Body of pancreas (tissue), 4 donors: Measurements from ENCODE around the gene VPS45. TPM values are rescaled to one million over a fixed set of nuclear protein-coding genes. Genes with fewer than 3 reads are reported as not detected.

Source experiments
- ATAC-seq: fragments of 150-250 bp; one replicate; pipeline ENCODE4 v1.9.1; 2016
- DNase-seq, 4 donors: peaks; one replicate each; pipeline ENCODE4 v3.0.0-alpha.2; 2019
- H3K27ac ChIP-seq, 4 donors: fragments of 200-600 bp; sonication (generic); 1 replicate in 3 of 4; 2 replicates in 1 of 4; pipeline versions ENCODE4 v1.5.1 to v1.6.1; 2016 to 2019; ENCODE audit warnings: mild to moderate bottlenecking in 1 of 4, mixed read lengths in 1 of 4, moderate library complexity in 1 of 4
- H3K27me3 ChIP-seq, 2 donors: fragments of 200-600 bp; sonication (generic); one replicate each; pipeline ENCODE4 v1.6.0; 2016; ENCODE audit warnings: mild to moderate bottlenecking in 1 of 2
- H3K36me3 ChIP-seq, 2 donors: fragments of 200-600 bp; sonication (generic); replicated peaks in 1 of 2; 2 replicates each; pipeline ENCODE4 v1.5.1; 2016; ENCODE audit warnings: low read depth in 2 of 2; ENCODE audit not compliant: insufficient read depth in 1 of 2
- H3K4me1 ChIP-seq: fragments of 200-600 bp; sonication (generic); one replicate; pipeline ENCODE4 v1.6.0; 2016
- H3K4me3 ChIP-seq, 2 donors: fragments of 200-600 bp; sonication (generic); 1 replicate in 1 of 2; 2 replicates in 1 of 2; pipeline ENCODE4 v1.5.1; 2016 to 2019
- H3K9me3 ChIP-seq, 3 donors: fragments of 200-600 bp; sonication (generic); 1 replicate in 2 of 3; 2 replicates in 1 of 3; pipeline ENCODE4 v1.5.1; 2016
- CTCF ChIP-seq, 7 experiments: fragments of 450-650 bp in 4 of 7; fragments of 200-600 bp in 3 of 7; sonication (generic) in 3 of 7; IDR thresholded peaks; one replicate each; pipeline ENCODE4 v1.5.1; 2016 to 2019; ENCODE audit warnings: antibody characterized with exemption in 7 of 7
- POLR2A ChIP-seq, 3 donors: fragments of 450-650 bp; IDR thresholded peaks; one replicate each; pipeline ENCODE4 v1.6.1; 2016; ENCODE audit warnings: antibody characterized with exemption in 3 of 3, mild to moderate bottlenecking in 2 of 3
- WGBS, 2 donors: methylation state at CpG; one replicate each; pipeline ENCODE4 v1.1.5; 2017; 5-methylcytosine and 5-hydroxymethylcytosine counted together
- intact Hi-C: fragments of 100-400 bp; cut with DNase I; formaldehyde crosslinking; loops from one replicate; pipeline ENCODE4 v1.15.1; 2023
- total RNA-seq, 2 donors: library from RNA; depleted of rRNA; stranded (reverse); fragments of >200 nt; gene quantifications; one replicate each; pipeline ENCODE4 v1.1.0, GENCODE V29; 2016

The VPS45 gene
- total RNA-seq, 2 donors from 2014 or later = 30.9 to 34.3 TPM

DNA sequence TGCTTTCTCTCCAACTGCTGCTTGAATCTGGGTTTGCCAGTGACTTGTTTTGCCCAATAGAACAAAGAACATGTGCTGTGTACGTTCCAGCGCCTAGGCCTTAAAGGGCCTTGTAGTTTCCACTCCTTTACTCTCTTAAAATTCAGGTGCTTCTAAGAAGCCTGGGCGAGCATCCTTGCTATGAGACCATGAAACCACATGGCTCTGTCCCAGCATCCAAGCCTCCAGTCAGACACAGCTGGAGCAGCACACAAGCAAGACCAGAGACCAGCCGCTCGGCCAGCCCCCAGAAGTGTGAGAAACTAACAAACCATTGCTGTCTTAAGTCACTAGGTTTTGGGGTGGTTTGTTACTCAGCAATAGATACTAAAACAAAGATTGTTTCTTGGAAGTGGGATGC is 97.2 kb downstream of the VPS45 start:
- no peak for TF ChIP-seq CTCF (IDR thresholded peaks at IDR 0.05)
- TF ChIP-seq POLR2A (IDR thresholded peaks at IDR 0.05) = no peak
- ATAC-seq (no peak), DNase-seq (no peak)
- Histone ChIP-seq H3K27me3 (no peaks in the 10 kb centered on the region), H3K4me3 (no peak overlapping the region), H3K4me1 (peaks cover 11% of the 10 kb centered on the region), H3K27ac (peak overlapping the region in 1 of 4 donors; percentile 71), H3K36me3 (no peaks in the 10 kb centered on the region), H3K9me3 (no peaks in the 10 kb centered on the region)
- WGBS, 2 donors = 86 to 95% methylated on average over 5 of the region's 5 CpGs
- intact Hi-C loops = loop anchor here (10.0 kb wide), 1 partner anchor 90 kb away; no protein-coding TSS in a partner anchor

DNA sequence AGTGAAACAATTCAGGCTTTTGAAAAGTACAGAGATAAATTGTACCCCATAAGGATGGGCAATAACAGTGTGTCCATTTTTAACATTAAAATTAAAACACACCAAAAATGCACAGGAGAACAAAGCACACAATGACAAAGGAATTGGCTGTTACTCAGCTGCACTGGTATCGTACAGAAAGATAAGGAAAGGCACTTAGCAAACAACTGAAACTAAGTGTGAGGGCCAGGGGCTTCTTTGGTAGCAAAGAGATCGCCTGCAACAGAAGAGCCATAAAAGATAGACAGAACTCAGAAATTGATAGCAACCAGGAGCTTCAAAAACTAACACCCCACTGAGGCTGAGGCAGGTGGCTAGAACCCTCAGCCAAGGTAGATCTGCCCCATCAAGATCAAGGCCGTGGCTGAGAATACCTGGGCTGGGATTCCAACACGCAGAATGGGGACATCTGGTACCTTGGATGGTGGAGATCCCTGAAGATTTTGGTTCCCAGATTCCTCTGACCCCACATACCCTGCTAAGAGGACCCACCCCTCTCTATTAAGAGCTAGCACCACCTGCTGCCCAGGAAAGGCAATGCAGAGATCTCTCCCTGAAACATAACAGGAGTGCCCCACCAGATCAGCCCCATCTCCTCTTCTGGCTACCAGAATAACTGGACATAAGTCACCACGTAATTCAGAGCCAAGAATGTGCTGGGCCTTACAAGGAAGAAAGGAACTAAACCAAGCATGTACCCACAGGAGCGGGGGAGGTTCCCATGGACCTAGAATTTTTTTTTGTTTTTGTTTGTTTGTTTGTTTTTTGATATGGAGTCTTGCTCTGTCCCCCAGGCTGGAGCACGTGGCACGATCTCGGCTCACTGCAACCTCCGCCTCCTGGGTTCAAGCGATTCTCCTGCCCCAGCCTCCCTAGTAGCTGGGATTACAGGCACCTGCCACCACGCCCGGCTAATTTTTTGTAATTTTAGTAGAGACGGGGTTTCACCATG is 98.3 kb downstream of the VPS45 start:
- Histone ChIP-seq H3K36me3 (no peaks in the 10 kb centered on the region), H3K4me1 (peaks cover 11% of the 10 kb centered on the region), H3K4me3 (no peak overlapping the region), H3K27ac (no peak overlapping the region), H3K9me3 (no peaks in the 10 kb centered on the region), H3K27me3 (no peaks in the 10 kb centered on the region)
- intact Hi-C loops = loop anchor here (10.0 kb wide), 1 partner anchor 91 kb away; no protein-coding TSS in a partner anchor
- WGBS, 2 donors = 49 to 52% methylated on average over 13 to 14 of the region's 14 CpGs
- DNase-seq = peak in 3 of 4 donors; percentile 29 to 50 (median 32)
- ATAC-seq = no peak
- TF ChIP-seq POLR2A (IDR thresholded peaks at IDR 0.05) (no peak), CTCF (IDR thresholded peaks at IDR 0.05) (peak in 5 of 7 experiments; percentile 31 to 44 (median 37))

DNA sequence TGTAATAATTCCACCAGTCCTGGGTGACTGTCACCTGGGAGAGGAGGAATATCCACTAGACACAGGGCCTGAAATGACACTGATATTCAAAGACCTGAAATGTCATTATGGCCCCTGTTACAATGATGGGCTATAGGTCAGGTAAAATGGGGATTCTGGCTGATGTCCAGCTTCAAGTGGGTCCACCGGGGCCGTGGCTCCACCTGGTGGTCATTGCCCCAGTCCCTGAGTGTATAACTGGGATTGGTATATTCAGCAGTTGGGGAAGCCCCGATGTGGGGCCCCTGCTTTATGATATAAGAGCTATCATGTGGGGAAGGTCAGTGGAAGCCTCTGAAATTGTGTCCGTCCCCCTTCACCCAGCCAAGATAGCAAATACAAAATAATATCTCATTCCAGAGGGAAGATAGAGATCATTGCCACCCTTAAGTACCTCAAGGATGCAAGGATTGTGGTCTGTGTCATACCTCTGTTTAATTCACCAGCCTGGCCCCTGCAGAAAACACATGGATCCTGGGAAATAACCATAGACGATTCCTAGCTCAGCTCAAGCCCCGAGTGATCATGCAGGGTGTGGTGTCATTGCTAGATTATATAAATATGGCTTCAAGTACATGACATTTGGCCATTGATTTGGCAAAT is 101.5 kb downstream of the VPS45 start:
- no peak overlapping the region for H3K27ac ChIP-seq

DNA sequence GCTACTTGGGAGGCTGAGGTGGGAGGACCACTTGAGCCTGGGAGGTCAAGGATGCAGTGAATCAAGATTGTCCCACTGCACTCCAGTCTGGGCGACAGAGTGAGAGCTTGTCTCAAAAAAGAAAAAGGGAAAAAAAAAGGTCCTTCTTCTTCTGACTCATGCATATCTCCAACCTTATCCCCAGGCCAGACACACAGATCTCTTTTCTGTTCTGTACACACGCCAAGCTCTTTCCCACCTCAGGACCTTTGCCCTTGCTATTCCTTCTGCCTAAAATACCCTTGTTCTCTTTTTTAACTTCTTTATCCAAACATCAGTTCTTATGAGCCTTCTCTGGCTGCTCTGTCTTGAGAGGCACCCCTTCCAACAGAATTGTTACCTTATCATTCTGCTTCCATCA is 104.2 kb downstream of the VPS45 start:
- ATAC-seq = no peak
- no peak overlapping the region for H3K4me3 ChIP-seq
- peaks cover 6% of the 10 kb centered on the region for H3K4me1 ChIP-seq
- H3K27me3 ChIP-seq = no peaks in the 10 kb centered on the region
- DNase-seq = no peak
- H3K36me3 ChIP-seq = no peaks in the 10 kb centered on the region
- no peak for TF ChIP-seq CTCF (IDR thresholded peaks at IDR 0.05)
- TF ChIP-seq POLR2A (IDR thresholded peaks at IDR 0.05) = no peak
- no peak overlapping the region for H3K27ac ChIP-seq
- intact Hi-C loops = no loop called here
- WGBS, 2 donors = 64% methylated on average over 2 of the region's 2 CpGs
- H3K9me3 ChIP-seq = no peaks in the 10 kb centered on the region

More for the DNA sequence above, 101.5 kb downstream of the VPS45 start:
- no peaks in the 10 kb centered on the region for H3K27me3 ChIP-seq
- peak; percentile 52 for ATAC-seq
- no peaks in the 10 kb centered on the region for H3K36me3 ChIP-seq
- TF ChIP-seq POLR2A (IDR thresholded peaks at IDR 0.05) = no peak
- peak; percentile 41 to 60 (median 53) for TF ChIP-seq CTCF (IDR thresholded peaks at IDR 0.05)
- peak; percentile 53 to 75 (median 65) for DNase-seq
- 7 to 11% methylated on average over 5 to 6 of the region's 6 CpGs for WGBS, 2 donors
- H3K9me3 ChIP-seq = no peaks in the 10 kb centered on the region
- intact Hi-C loops = loop anchor here (10.0 kb wide), 1 partner anchor 94 kb away; no protein-coding TSS in a partner anchor
- no peak overlapping the region for H3K4me3 ChIP-seq
- peaks cover 13% of the 10 kb centered on the region for H3K4me1 ChIP-seq
